SK-N-MC (cell line): ENCODE measurements around the gene NKPD1.

Experiments used
- EZH2 ChIP-seq: fragments of 200-600 bp; sonication (generic); IDR thresholded peaks from one replicate; pipeline ENCODE4 v1.6.1; 2017; ENCODE audit warnings: antibody characterized with exemption
- POLR2AphosphoS5 ChIP-seq: IDR thresholded peaks from 2 replicates; pipeline ENCODE4 v1.6.1; 2012; ENCODE audit warnings: mild to moderate bottlenecking, low read depth, low read length, borderline replicate concordance

- TF ChIP-seq POLR2AphosphoS5 (no peak), EZH2 (no peak)
These were observed 14.9 kb upstream of the NKPD1 start for GRCh38 chr19:45175515-45176345.
